ENCODE measurements around the gene ARL13B.

- TF ChIP-seq TCF12 (IDR thresholded peaks at IDR 0.05; ENCODE audit: low read depth) (no peak), CEBPB (IDR thresholded peaks at IDR 0.05) (no peak), ZBTB7A (IDR thresholded peaks at IDR 0.05; ENCODE audit: low read depth) (no peak), MAX (IDR thresholded peaks at IDR 0.05) (no peak)
These were observed 45.4 kb upstream of the ARL13B start for GRCh38 chr3:93934366-93935046.

All from Ishikawa (cell line).